HG03575 (cell line): ENCODE data around the gene COQ8B.

Source experiments
- ATAC-seq: cut with Tn5 transposase; IDR thresholded peaks from one replicate; pipeline ENCODE4 v1.9.1; 2021; ENCODE audit not compliant: unreplicated experiment, insufficient number of reproducible peaks, low FRiP score; ENCODE audit errors: extremely low read depth

Gene COQ8B

GRCh38 chr19:40721936-40722661 is 5.4 kb upstream of the COQ8B start:
- ATAC-seq = no peak

- no peak for ATAC-seq
Measured at GRCh38 chr19:40721140-40721486, 4.4 kb upstream of the COQ8B start.

- no peak for ATAC-seq
Measured at GRCh38 chr19:40719414-40719894, 2.8 kb upstream of the COQ8B start.

GRCh38 chr19:40718774-40719391 is 2.2 kb upstream of the COQ8B start:
- no peak for ATAC-seq

- no peak for ATAC-seq
Measured at GRCh38 chr19:40717880-40718773, 1.4 kb upstream of the COQ8B start.

- ATAC-seq = no peak
Measured at GRCh38 chr19:40717325-40717879, 716 bp upstream of the COQ8B start.

GRCh38 chr19:40716031-40716481 is 630 bp downstream of the COQ8B start:
- no peak for ATAC-seq

GRCh38 chr19:40714441-40715299 is 2.0 kb downstream of the COQ8B start:
- no peak for ATAC-seq

- ATAC-seq = no peak
Measured at GRCh38 chr19:40713939-40714338, 2.7 kb downstream of the COQ8B start.

- no peak for ATAC-seq
Measured at GRCh38 chr19:40709817-40710216, 6.9 kb downstream of the COQ8B start.

GRCh38 chr19:40707615-40708014 is 9.1 kb downstream of the COQ8B start:
- no peak for ATAC-seq

- no peak for ATAC-seq
Measured at GRCh38 chr19:40705950-40706619, 10.6 kb downstream of the COQ8B start.

GRCh38 chr19:40705362-40705651 is 11.4 kb downstream of the COQ8B start:
- no peak for ATAC-seq

- ATAC-seq = no peak
Measured at GRCh38 chr19:40704491-40705361, 12.0 kb downstream of the COQ8B start.

- ATAC-seq = no peak
Measured at GRCh38 chr19:40703029-40703755, 13.5 kb downstream of the COQ8B start.

- no peak for ATAC-seq
Measured at GRCh38 chr19:40702337-40703012, 14.2 kb downstream of the COQ8B start.
